ENCODE results near the gene NEDD9. TPM values are rescaled to one million over a fixed set of nuclear protein-coding genes. Genes with fewer than 3 reads are reported as not detected.

NEDD9 gene
- total and polyA plus RNA-seq, 2 of the 13 experiments (the other 11 are each of a cell fraction or from before 2014, with no cell fraction given), result 27.1 to 389 TPM

GRCh38 chr6:11172501-11173327 is 59.8 kb downstream of the NEDD9 start (continued):
- TF ChIP-seq HNF1B (CRISPR knock-in tag; IDR thresholded peaks at IDR 0.05) (peak; percentile 20; the same call in 1 of the 2 replicates), RAD51 (IDR thresholded peaks at IDR 0.05; ENCODE audit: borderline replicate concordance) (no peak), ZNF276 (CRISPR knock-in tag; IDR thresholded peaks at IDR 0.05; ENCODE audit: low read depth) (no peak), HES4 (CRISPR knock-in tag; IDR thresholded peaks at IDR 0.05; ENCODE audit: borderline replicate concordance) (no peak), ZNF761 (CRISPR knock-in tag; conservative IDR thresholded peaks at IDR 0.05) (no peak), ZNF503 (CRISPR knock-in tag; IDR thresholded peaks at IDR 0.05) (no peak), ZNF564 (CRISPR knock-in tag; IDR thresholded peaks at IDR 0.05) (no peak), PPARG (CRISPR knock-in tag; conservative IDR thresholded peaks at IDR 0.05) (no peak), ZBTB44 (CRISPR knock-in tag; IDR thresholded peaks at IDR 0.05) (no peak), YEATS2 (CRISPR knock-in tag; IDR thresholded peaks at IDR 0.05; ENCODE audit: borderline replicate concordance) (peak; percentile 65; the same call in 1 of the 2 replicates), KMT2B (CRISPR knock-in tag; IDR thresholded peaks at IDR 0.05) (no peak), MYNN (CRISPR knock-in tag; IDR thresholded peaks at IDR 0.05; ENCODE audit: low read depth) (no peak), DPF2 (CRISPR knock-in tag; IDR thresholded peaks at IDR 0.05; ENCODE audit: borderline replicate concordance, low read depth) (no peak), NR0B2 (CRISPR knock-in tag; IDR thresholded peaks at IDR 0.05) (no peak), ZNF30 (CRISPR knock-in tag; IDR thresholded peaks at IDR 0.05) (no peak), ZIK1 (CRISPR knock-in tag; IDR thresholded peaks at IDR 0.05; ENCODE audit: borderline replicate concordance, low read depth) (no peak), HOXD1 (CRISPR knock-in tag; IDR thresholded peaks at IDR 0.05) (no peak)
- TF ChIP-seq, protein P1, sequence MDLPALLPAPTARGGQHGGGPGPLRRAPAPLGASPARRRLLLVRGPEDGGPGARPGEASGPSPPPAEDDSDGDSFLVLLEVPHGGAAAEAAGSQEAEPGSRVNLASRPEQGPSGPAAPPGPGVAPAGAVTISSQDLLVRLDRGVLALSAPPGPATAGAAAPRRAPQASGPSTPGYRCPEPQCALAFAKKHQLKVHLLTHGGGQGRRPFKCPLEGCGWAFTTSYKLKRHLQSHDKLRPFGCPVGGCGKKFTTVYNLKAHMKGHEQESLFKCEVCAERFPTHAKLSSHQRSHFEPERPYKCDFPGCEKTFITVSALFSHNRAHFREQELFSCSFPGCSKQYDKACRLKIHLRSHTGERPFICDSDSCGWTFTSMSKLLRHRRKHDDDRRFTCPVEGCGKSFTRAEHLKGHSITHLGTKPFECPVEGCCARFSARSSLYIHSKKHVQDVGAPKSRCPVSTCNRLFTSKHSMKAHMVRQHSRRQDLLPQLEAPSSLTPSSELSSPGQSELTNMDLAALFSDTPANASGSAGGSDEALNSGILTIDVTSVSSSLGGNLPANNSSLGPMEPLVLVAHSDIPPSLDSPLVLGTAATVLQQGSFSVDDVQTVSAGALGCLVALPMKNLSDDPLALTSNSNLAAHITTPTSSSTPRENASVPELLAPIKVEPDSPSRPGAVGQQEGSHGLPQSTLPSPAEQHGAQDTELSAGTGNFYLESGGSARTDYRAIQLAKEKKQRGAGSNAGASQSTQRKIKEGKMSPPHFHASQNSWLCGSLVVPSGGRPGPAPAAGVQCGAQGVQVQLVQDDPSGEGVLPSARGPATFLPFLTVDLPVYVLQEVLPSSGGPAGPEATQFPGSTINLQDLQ (CRISPR knock-in tag; IDR thresholded peaks at IDR 0.05), result no peak

All from HepG2 (cell line).